HG03196 (cell line): Measurements from ENCODE around the gene MECP2.
"Not testable (repeated sequence)": the region's sequence is repeated elsewhere in the genome, so short reads cannot be mapped to it uniquely, and the experiment has no call there.

Experiments
- ATAC-seq: cut with Tn5 transposase; IDR thresholded peaks from one replicate; pipeline ENCODE4 v1.9.1; 2021; ENCODE audit not compliant: unreplicated experiment

MECP2 gene

GRCh38 chrX:154097589-154098541 is at the start of gene MECP2:
Gene MECP2 (minus strand): TSS chrX:154097717.
- ATAC-seq = peak; percentile 88

GRCh38 chrX:154144010-154144409 is 46.5 kb upstream of the MECP2 start, which contains the start of gene OPN1LW:
Gene OPN1LW (plus strand): TSS chrX:154144243. CDS start chrX:154144284, 41 bp downstream.
- ATAC-seq = not testable (repeated sequence)

- ATAC-seq = no peak
Measured at GRCh38 chrX:154142950-154143745, 45.6 kb upstream of the MECP2 start.

- ATAC-seq = no peak
Measured at GRCh38 chrX:154142386-154142785, 44.9 kb upstream of the MECP2 start.

GRCh38 chrX:154140742-154141141 is 43.2 kb upstream of the MECP2 start:
- no peak for ATAC-seq

- ATAC-seq = no peak
Measured at GRCh38 chrX:154140206-154140605, 42.7 kb upstream of the MECP2 start.

- ATAC-seq = no peak
Measured at GRCh38 chrX:154138857-154139256, 41.3 kb upstream of the MECP2 start.

GRCh38 chrX:154136627-154137161 is 39.2 kb upstream of the MECP2 start:
- ATAC-seq = no peak

- no peak for ATAC-seq
Measured at GRCh38 chrX:154135458-154136229, 38.1 kb upstream of the MECP2 start.

- ATAC-seq = no peak
Measured at GRCh38 chrX:154132366-154132765, 34.8 kb upstream of the MECP2 start.

- no peak for ATAC-seq
Measured at GRCh38 chrX:154131955-154132354, 34.4 kb upstream of the MECP2 start.

GRCh38 chrX:154126101-154126500 is 28.6 kb upstream of the MECP2 start:
- ATAC-seq = no peak

- no peak for ATAC-seq
Measured at GRCh38 chrX:154125391-154126040, 28.0 kb upstream of the MECP2 start.

GRCh38 chrX:154123241-154124219 is 26.0 kb upstream of the MECP2 start:
- ATAC-seq = no peak

GRCh38 chrX:154121961-154122360 is 24.4 kb upstream of the MECP2 start:
- no peak for ATAC-seq

GRCh38 chrX:154121207-154121606 is 23.7 kb upstream of the MECP2 start:
- no peak for ATAC-seq

- no peak for ATAC-seq
Measured at GRCh38 chrX:154120567-154120966, 23.1 kb upstream of the MECP2 start.

GRCh38 chrX:154117566-154117965 is 20.0 kb upstream of the MECP2 start:
- no peak for ATAC-seq
